Heart left ventricle (tissue), 16 donors: ENCODE results near the gene RRBP1. TPM values are rescaled to one million over a fixed set of nuclear protein-coding genes. Genes with fewer than 3 reads are reported as not detected.

Experiments
- ATAC-seq, 4 donors: fragments of 200-7000 bp; cut with Tn5 transposase; one replicate each; pipeline ENCODE4 v1.9.1; 2020 to 2022; ENCODE audit warnings: moderate library complexity in 4 of 4, mild to moderate bottlenecking in 3 of 4, moderate number of reproducible peaks in 1 of 4
- DNase-seq, 5 donors: peaks; one replicate each; pipeline ENCODE4 v3.0.0-alpha.2; 2020
- H3K27ac ChIP-seq, 12 donors: fragments of 200-600 bp; sonication (generic) in 4 of 12; one replicate each; pipeline versions ENCODE4 v1.5.0 to v1.8.0; 2016 to 2022; ENCODE audit warnings: mild to moderate bottlenecking in 2 of 12
- H3K27me3 ChIP-seq, 9 donors: fragments of 200-600 bp; sonication (generic) in 2 of 9; one replicate each; pipeline versions ENCODE4 v1.5.1 to v1.8.0; 2016 to 2022; ENCODE audit warnings: mild to moderate bottlenecking in 3 of 9
- H3K36me3 ChIP-seq, 9 donors: fragments of 200-600 bp; sonication (generic) in 2 of 9; one replicate each; pipeline versions ENCODE4 v1.5.0 to v1.8.0; 2018 to 2022; ENCODE audit warnings: mild to moderate bottlenecking in 2 of 9
- H3K4me1 ChIP-seq, 12 donors: fragments of 200-600 bp; sonication (generic) in 4 of 12; one replicate each; pipeline versions ENCODE4 v1.5.0 to v1.8.0; 2016 to 2022; ENCODE audit warnings: mild to moderate bottlenecking in 3 of 12
- H3K4me3 ChIP-seq, 12 donors: fragments of 200-600 bp; sonication (generic) in 4 of 12; one replicate each; pipeline versions ENCODE4 v1.5.0 to v1.8.0; 2017 to 2022; ENCODE audit warnings: mild to moderate bottlenecking in 9 of 12, moderate library complexity in 4 of 12
- H3K9me3 ChIP-seq, 12 donors: fragments of 200-600 bp; sonication (generic) in 4 of 12; one replicate each; pipeline versions ENCODE4 v1.5.0 to v1.8.0; 2016 to 2022; ENCODE audit warnings: mild to moderate bottlenecking in 1 of 12
- POLR2A ChIP-seq, 2 donors: fragments of 450-650 bp; IDR thresholded peaks; one replicate each; pipeline ENCODE4 v1.6.1; 2017; ENCODE audit warnings: antibody characterized with exemption in 2 of 2, mild to moderate bottlenecking in 2 of 2, moderate library complexity in 2 of 2
- WGBS, 4 donors: extraction: QIAGEN DNeasy Blood & Tissue Kit in 2 of 4; methylation state at CpG; one replicate each; pipeline versions ENCODE4 v1.1.5 to v1.1.7; 2013 to 2018; 5-methylcytosine and 5-hydroxymethylcytosine counted together
- intact Hi-C, 10 donors: fragments of 100-400 bp; cut with DNase I; formaldehyde crosslinking; loops; one replicate each; pipeline versions ENCODE4 v1.11.1 to v1.14.2; 2022
- polyA plus RNA-seq, 2 donors: library from polyadenylated mRNA; stranded (reverse); fragments of 200-250 nt; gene quantifications; one replicate each; pipeline ENCODE4 v1.2.3, GENCODE V29; 2013
- total RNA-seq, 9 donors: library from RNA; depleted of rRNA in 2 of 9; stranded (reverse); fragments of >200 nt in 2 of 9; fragmentation: NEBNext Ultra II Directional in 3 of 9; extraction: Animal tissue kit (Norgen Biotek cat#: 25700) in 3 of 9; gene quantifications; one replicate each; pipeline versions ENCODE4 v1.1.0 to v1.2.4, GENCODE V29; 2016 to 2023
- TF ChIP-seq, protein P1 (sequence below), 12 donors: fragments of 200-600 bp; sonication (generic) in 4 of 12; IDR thresholded peaks; one replicate each; pipeline versions ENCODE4 v1.5.0 to v1.8.0; 2018 to 2022; ENCODE audit warnings: antibody characterized with exemption in 12 of 12, mild to moderate bottlenecking in 5 of 12
- donor health status: ischemic (EF 13 %, LVEDD 7.1; RV severe dilation, severe dysfunction).
- donor health status: healthy with polysubstance abuse.
- donor health status: DM: no; HTN: yes; CAD: no.
- donor health status: DM: no; HTN: no; CAD: no.
- donor health status: ischemic (EF 25% LVEDD 6.9; RV normal size, moderate dysfunction).
- donor health status: ischemic (EF 25% LVEDD 5.7; RV mildly dilated, moderate dysfunction).
- donor health status: healthy.
- donor health status: DM: yes; HTN: yes; CAD: no.
- donor health status: ischemic (EF 35%, LVEDD 5.7; RV mildly dilated, moderate dysfunction).
- donor health status: nonischemic (EF 11% LVEDD 7.7; RV severe dilation, severe dysfunction).
- donor health status: DM: yes; HTN: yes; CAD: no.
- donor health status: PGD.
- donor health status: ischemic (EF 29% LVEDD 5.4; RV normal size, mild dysfunction).
- donor health status: nonischemic (EF 23%, LVEDD 6.1; RV moderate dilation, normal function).

The RRBP1 gene
- total and polyA plus RNA-seq, 11 donors, result 24.9 to 91.3 (median 40.0) TPM

DNA sequence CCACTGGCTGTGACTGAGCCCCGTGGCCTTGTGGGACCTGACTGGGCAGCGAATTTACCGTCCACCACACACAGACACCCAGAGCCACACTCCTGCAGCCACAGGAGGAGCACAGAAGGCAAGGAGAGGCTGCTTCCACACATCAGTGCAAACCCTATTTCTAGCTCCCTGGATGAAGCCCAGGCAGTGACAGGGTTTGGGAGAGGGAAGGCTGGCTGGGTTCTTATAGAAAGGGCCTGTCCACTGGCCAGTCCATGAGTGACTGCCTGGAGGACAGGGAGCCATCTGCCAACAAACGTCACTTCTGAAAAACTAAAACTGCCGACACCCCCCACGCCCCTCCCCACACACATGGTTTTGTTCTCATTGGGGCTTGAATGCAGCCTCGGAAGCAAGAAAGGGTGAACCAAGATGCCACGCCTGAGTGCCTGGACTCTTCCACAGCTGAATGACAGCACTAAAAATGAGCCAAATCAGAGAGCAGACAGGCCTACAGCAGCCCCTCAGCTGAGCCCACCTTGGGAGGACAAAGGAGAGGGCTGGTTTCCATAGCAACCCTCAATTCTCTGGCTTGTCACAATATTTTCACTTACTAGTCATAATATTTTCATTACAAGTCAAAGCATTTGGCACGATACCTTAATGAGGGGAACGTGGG lies 38.4 kb downstream of the RRBP1 start:
- DNase-seq, result peak in 2 of 5 donors; percentile 24 to 48
- Histone ChIP-seq H3K36me3 (peaks cover 0 to 63% (median 35%) of the 10 kb centered on the region in 9 donors), H3K4me1 (peaks cover 0 to 77% (median 52%) of the 10 kb centered on the region in 12 donors), H3K4me3 (no peak overlapping the region), H3K27me3 (no peaks in the 10 kb centered on the region), H3K27ac (peak overlapping the region in 11 of 12 donors; percentile 2 to 72 (median 46)), H3K9me3 (no peaks in the 10 kb centered on the region)
- intact Hi-C loops, result loop anchor here in 1 of 10 donors (10.0 kb wide), 1 partner anchor 251 kb away; no protein-coding TSS in a partner anchor
- TF ChIP-seq, protein P1, sequence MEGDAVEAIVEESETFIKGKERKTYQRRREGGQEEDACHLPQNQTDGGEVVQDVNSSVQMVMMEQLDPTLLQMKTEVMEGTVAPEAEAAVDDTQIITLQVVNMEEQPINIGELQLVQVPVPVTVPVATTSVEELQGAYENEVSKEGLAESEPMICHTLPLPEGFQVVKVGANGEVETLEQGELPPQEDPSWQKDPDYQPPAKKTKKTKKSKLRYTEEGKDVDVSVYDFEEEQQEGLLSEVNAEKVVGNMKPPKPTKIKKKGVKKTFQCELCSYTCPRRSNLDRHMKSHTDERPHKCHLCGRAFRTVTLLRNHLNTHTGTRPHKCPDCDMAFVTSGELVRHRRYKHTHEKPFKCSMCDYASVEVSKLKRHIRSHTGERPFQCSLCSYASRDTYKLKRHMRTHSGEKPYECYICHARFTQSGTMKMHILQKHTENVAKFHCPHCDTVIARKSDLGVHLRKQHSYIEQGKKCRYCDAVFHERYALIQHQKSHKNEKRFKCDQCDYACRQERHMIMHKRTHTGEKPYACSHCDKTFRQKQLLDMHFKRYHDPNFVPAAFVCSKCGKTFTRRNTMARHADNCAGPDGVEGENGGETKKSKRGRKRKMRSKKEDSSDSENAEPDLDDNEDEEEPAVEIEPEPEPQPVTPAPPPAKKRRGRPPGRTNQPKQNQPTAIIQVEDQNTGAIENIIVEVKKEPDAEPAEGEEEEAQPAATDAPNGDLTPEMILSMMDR (IDR thresholded peaks at IDR 0.05), result no peak
- TF ChIP-seq POLR2A (IDR thresholded peaks at IDR 0.05), result no peak
- 66 to 80% (median 70%) methylated on average over 10 of the region's 10 CpGs for WGBS, 4 donors
- ATAC-seq, result peak in 3 of 4 donors; percentile 43 to 61 (median 45)

DNA sequence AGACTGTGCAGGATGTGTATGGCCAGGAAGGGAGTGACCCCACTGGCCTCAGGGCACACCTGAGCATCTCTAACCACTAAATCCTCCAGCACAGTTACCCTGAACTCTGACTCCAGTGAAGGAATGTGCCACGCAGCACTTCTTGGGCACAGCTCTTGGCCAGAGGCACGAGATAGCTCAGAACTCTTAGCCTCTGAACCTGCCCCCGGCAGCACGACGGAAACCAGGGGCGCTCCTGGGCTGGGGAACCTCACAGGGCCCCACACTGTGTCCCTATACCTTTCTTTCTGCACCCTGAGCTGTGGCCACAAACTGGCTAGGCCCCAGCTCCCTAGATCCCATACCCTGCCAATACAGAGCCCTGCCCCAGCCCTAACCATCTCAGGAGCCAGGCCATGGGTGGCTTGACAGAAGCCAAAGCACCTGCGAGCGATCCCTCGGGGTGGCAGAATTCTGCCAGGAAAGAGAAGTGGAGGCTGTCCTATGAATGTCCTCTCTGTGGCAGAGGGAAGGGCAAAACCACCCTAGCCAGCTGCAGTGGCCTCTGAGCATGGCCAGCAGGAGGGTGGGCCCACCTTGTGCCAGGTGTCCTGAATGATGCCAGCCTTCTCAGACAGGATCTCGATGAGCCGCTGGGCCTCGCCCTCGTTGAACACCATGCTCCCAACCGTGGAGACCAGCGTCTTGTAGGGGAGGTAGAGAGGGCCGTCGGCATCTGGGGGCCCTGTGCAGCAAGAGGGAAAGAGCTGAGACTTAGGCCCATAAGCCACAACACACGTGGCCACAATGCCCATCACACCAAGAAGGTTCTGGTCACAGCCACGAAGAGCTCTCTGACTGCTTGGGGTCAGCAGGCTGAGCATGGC lies 39.4 kb downstream of the RRBP1 start:
- peaks cover 0 to 73% (median 40%) of the 10 kb centered on the region in 9 donors for H3K36me3 ChIP-seq
- intact Hi-C loops, result loop anchor here in 1 of 10 donors (10.0 kb wide), 1 partner anchor 252 kb away; no protein-coding TSS in a partner anchor
- DNase-seq, result peak in 2 of 5 donors; percentile 17 to 53
- no peaks in the 10 kb centered on the region for H3K9me3 ChIP-seq
- 79 to 87% (median 82%) methylated on average over 10 to 19 of the region's 19 CpGs for WGBS, 4 donors
- H3K27me3 ChIP-seq, result no peaks in the 10 kb centered on the region
- ATAC-seq, result no peak
- H3K4me1 ChIP-seq, result peaks cover 0 to 76% (median 43%) of the 10 kb centered on the region in 12 donors
- H3K4me3 ChIP-seq, result no peak overlapping the region
- TF ChIP-seq, protein P1 (IDR thresholded peaks at IDR 0.05), result no peak
- TF ChIP-seq POLR2A (IDR thresholded peaks at IDR 0.05), result no peak
- H3K27ac ChIP-seq, result peak overlapping the region in 2 of 12 donors; percentile 34 to 57

DNA sequence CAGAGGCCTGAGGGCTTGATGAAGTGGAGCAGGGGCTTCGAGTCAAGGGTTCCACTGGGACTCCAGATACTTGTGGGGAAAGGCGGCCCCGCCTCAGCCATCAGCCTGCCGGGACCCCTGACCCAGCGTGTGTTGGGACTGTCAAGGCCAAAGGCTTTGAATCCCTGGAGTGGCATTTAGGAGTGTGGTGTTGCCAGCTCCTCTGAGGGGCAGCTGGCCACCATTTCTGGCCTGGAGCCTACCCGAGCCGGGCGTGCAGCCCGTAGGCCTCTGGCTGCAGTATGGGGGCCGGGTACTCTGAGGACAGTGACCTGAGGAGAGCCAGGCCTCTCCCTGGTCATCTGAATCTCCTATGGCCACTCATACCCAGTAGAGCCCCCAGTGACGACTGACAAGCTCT lies 40.0 kb downstream of the RRBP1 start:
- intact Hi-C loops, result loop anchor here in 1 of 10 donors (10.0 kb wide), 1 partner anchor 253 kb away; no protein-coding TSS in a partner anchor
- TF ChIP-seq, protein P1 (IDR thresholded peaks at IDR 0.05), result no peak
- TF ChIP-seq POLR2A (IDR thresholded peaks at IDR 0.05), result no peak
- Histone ChIP-seq H3K9me3 (no peaks in the 10 kb centered on the region), H3K4me1 (peaks cover 0 to 76% (median 42%) of the 10 kb centered on the region in 12 donors), H3K27me3 (no peaks in the 10 kb centered on the region), H3K27ac (peak overlapping the region in 4 of 12 donors; percentile 0 to 50 (median 8)), H3K36me3 (peaks cover 0 to 79% (median 40%) of the 10 kb centered on the region in 9 donors), H3K4me3 (no peak overlapping the region)
- 72 to 86% (median 84%) methylated on average over 7 to 11 of the region's 11 CpGs for WGBS, 4 donors
- peak in 1 of 5 donors; percentile 54 for DNase-seq
- peak in 1 of 4 donors; percentile 46 for ATAC-seq
